Activated CD4-positive, alpha-beta T cell treated with anti-CD3 and anti-CD28 coated beads, Interleukin-2, amount 50 U/mL, for 24 hours (primary cell): Measurements from ENCODE around the gene RPL18.
"Not testable (repeated sequence)": the region's sequence is repeated elsewhere in the genome, so short reads cannot be mapped to it uniquely, and the experiment has no call there.

ENCODE experiments used
- DNase-seq, 2 donors: peaks; one replicate each; pipeline ENCODE4 v3.0.0-alpha.2; 2020; ENCODE audit warnings: low read depth in 1 of 2, low spot score in 1 of 2

RPL18 gene

GRCh38 chr19:48644839-48645619 lies 26.1 kb upstream of the RPL18 start:
- DNase-seq, result peak; percentile 56 to 74

DNA sequence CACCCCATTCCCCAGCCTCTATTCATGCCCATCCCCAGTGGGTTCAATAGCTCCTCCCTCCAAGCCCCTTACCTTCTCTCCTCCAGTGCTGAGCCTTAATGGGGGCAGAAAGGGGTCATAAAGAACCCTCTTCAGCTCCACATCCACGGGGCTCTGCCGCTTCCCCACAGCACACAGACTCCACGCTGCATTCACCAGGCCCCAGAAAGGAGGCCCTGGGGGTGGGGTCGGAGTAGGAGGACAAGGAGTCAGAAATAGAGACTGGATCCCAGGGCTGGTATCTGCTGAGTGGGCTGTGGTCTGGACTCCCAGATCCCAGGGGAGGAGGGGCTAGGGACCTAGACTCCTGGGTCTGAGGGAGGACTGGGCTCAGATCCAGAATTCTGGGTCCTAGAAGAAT lies 25.4 kb upstream of the RPL18 start:
- no peak for DNase-seq

DNA sequence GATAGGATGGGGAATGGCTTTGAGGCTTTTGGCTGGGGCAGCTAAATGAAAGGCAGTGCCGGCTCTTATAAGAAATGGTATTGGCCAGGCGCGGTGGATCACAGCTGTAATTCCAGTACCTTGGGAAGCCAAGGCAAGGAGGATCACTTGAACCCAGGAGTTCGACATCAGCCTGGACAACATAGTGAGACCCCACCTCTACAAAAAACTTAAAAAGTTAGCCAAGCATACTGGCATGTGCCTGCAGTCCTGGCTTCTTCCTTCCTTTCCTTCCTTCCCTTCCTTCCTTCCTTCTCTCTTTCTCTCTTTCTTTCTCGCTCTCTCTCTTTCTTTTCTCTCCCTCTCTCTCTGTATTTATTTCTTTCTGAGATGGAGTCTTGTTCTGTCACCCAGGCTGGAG lies 23.9 kb upstream of the RPL18 start:
- no peak for DNase-seq

DNA sequence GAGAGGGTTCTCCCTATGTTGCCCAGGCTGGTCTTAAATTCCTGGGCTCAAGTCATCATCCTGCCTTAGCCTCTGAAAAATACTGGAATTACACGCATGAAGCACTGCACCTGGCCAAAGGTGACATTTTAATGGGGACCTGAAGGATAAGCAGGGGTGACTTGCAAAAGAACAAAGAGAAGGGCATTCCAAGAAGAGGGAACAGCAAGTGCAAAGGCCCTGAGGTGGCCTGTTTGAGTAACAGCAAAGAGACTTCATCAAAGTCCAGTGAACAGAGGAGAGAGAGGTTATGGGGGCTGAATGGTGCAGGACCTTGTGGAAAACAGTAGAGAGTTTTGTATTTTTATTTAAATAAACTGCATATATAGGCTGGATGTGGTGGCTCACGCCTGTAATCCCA lies 22.9 kb upstream of the RPL18 start:
- DNase-seq, result no peak

GRCh38 chr19:48639483-48640375 lies 20.8 kb upstream of the RPL18 start:
- DNase-seq, result no peak

- DNase-seq, result no peak
Measured at GRCh38 chr19:48638831-48639381, 19.9 kb upstream of the RPL18 start.

DNA sequence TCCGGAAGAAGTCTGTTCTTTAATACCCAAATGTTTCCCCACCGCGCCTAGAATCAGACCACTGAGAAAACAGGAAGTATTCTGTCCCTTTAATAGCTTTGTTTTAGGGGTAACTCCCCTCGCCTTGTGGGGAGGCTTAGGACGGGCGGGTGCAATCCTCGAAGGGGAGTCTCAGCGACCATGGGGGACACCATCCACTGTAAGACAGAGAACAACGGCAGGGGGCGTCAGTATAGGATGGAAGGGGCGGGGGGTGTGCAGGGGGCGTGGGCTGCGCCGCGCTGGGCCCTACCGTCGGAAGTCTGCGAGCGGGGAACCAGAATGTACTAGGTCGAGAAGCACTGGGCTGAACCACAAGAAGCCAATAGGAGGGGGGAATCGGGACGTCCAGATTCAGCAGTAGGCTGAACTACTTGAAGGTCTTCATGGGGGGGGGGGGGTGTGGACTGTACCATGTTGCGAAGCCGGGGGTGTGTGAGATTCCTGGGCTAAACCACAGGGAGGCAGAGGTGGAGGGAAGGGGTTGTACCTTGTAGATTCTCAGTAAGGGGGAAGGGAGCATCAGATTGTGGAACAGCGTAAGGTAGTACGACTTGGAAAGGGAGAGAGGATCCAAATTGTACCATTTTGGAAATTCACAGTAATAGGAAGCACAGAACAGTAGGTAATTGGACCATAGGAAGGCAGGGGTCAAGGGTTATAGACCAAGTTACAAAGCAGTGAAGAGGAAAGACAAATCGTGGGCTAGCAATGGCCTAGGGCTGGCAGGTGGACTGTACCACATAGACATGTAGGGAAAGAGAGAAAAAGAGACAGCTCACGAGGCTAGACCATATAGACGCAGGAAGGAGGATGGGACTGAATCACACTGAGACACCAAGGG lies 19.2 kb upstream of the RPL18 start:
- DNase-seq, result peak in 1 of 2 donors; percentile 78

DNA sequence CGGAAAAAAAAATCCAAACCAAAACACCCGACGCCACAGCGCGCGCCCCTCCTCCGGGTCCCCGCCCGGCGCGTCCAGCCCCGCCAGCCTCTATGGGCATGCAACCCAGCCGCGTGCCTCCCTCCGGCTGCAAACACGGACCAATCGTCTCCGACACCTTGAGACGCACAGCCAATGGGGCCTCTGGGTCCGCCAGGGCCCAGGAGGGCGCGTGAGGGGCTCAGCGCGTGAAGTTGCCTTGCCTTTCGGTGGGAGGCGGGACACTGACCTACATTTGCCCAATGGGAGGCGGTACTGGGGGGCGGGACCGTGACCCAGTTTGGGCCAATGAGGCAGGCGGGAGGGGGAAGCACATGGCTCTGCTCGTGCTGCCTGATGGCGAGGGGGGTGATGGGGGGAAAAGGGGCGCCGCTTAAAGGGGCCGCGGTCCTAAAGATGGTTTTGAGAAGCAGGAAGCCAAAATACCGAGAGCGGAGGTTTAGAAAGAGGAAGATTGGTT lies 18.5 kb upstream of the RPL18 start:
- DNase-seq, result peak; percentile 94 to 99

DNA sequence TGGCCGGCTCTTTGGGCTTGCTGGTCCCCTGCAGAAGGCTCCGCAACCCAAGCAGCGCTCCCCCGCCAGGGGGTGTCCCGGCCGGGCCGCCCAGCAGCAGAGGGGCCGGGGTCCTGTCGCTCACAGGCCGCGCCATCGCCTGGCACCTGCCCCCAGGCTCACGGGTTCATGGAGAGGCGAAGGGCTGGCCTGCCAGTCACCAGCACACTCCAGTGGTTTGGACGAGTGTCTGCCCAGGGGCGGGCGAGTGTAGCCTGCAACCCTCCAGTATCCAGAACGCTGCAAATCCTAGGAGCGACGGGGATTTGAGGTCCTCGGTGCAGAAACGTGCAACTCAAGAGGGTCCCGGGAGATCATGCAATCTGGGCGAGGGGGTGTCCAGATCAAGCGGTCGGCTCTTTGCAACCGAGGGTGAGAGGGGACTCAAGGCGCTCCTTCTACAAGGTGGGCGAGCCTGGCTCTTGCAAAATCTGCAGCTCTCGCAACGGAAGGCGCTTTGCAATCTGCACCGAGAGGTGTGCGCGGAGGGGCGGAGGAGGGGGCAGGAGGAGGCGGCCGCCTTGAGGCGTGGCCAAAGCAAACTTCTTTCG lies 18.0 kb upstream of the RPL18 start, which contains the start of gene DBP:
DBP (minus strand) TSS at position 521 of the 590 bp plus-strand sequence; CDS start at position 136, 385 bp downstream.
- DNase-seq, result no peak

DNA sequence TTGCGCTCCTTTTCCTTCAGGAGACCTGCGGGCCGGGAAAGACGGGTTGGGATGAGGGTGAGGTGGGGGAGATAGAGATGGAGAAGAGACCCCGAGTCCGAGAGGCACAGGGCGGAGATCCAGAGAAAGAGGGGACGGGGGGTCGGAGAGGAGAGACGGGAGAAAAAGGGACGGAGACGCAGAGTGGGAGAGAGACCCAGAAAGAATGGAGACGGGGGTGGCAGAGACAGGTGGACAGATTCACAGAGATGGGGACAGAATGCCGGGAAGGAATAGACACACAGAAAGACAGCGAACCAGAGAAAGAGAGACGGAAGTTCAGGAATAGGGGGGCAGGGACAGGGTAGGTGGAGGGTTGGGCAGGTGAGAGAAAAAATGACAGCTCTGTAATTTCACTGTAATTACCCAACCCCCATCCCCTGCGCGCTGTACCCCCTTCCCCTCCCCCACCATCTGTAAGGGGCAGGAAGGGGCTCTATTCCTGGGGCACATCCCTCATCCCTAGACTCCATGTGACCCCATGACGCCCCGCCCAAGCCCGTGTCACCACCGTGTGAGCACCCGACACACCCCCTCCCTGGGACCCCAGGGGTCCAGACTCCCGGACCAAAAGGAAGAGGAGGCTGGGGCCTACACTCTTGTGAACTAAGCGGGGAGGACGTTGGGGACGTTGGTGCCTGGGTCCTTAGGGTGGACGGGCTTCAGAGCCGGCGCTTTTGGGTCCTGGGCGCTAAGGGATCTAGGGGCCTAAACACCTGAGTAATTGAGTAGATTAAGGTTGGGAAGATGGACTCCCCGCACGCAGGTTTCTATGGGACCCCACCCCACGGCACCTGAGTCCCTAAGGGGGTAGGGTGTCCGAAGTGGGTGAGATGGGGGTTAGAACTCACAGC lies 17.2 kb upstream of the RPL18 start:
- DNase-seq, result no peak

DNA sequence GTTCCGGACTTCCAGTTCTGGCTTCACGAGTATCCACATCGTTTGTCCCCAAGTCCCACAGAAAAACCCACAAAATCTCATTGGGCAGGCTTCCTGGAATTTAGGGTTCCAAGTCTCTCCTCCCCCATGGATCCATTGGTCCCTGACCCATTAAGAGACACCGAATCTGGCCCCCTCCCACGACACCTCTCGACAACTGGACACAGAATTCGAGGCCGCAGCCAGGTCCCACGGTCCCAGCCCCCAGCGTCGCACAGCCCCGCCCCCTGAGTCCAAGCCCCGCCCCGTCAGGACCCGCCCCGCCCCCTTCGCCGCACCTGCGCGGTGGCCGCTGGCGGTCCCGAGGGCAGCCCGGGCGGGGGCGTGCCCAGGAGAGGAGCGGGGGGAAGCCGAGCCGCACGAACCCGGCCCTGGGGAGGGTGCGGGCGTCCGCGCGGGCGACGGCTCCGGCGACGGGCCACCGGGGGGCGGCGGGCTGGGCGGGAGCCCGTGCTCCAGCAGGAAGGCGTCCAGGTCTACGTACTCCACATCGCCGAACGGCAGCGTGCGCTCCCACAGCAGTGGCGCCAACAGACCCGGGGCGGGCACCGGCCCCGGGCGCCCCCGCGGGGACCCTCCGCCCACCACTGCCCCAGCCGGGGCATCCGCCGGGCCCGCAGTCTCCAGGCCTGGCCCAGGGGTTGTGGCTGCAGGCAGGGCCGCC lies 16.4 kb upstream of the RPL18 start:
- peak; percentile 65 to 68 for DNase-seq

- peak; percentile 82 to 93 for DNase-seq
Measured at GRCh38 chr19:48634424-48635262, 15.7 kb upstream of the RPL18 start.

DNA sequence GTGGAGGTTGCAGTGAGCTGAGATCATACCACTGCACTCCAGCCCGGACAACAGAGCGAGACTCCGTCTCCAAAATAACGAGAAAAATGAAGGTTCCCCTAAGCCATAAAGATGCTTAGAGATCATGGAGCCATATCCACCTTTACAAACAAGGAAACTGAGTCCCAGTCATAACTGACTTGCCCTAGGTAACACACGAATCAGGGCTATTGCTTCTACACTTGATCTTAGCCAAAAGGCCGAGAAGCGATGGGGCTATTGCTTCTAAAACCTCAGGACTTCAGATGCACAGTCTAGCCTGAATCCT lies 15.0 kb upstream of the RPL18 start:
- no peak for DNase-seq

- no peak for DNase-seq
Measured at GRCh38 chr19:48633148-48634035, 14.4 kb upstream of the RPL18 start.

GRCh38 chr19:48632692-48633147 lies 13.7 kb upstream of the RPL18 start:
- DNase-seq, result no peak

- not testable (repeated sequence) for DNase-seq
Measured at GRCh38 chr19:48632286-48632685, 13.3 kb upstream of the RPL18 start.

GRCh38 chr19:48631225-48631624 lies 12.2 kb upstream of the RPL18 start:
- DNase-seq, result no peak
